ENCODE results near the gene CDH19.

The CDH19 gene

GRCh38 chr18:66564236-66564635, 39.7 kb downstream of the CDH19 start:
- no peak overlapping the region for H2AFZ ChIP-seq (ENCODE audit: low read length, unreplicated experiment)
- no peak overlapping the region for H3K4me3 ChIP-seq (ENCODE audit: low read depth, low read length)
- H3K27ac ChIP-seq (ENCODE audit: low read depth, low read length): no peak overlapping the region
- H3K4me1 ChIP-seq (ENCODE audit: control insufficient read depth, insufficient read depth, low read length, unreplicated experiment): no peaks in the 10 kb centered on the region
- no peaks in the 10 kb centered on the region for H3K36me3 ChIP-seq (ENCODE audit: insufficient read depth, low read length)
- H3K79me2 ChIP-seq (ENCODE audit: control insufficient read depth, insufficient read depth, low read length, unreplicated experiment): no peaks in the 10 kb centered on the region
- H3K27me3 ChIP-seq (ENCODE audit: insufficient read depth, low read length): no peaks in the 10 kb centered on the region

- H2AFZ ChIP-seq (ENCODE audit: low read length, unreplicated experiment): no peak overlapping the region
- H3K27me3 ChIP-seq (ENCODE audit: insufficient read depth, low read length): no peaks in the 10 kb centered on the region
- H3K4me1 ChIP-seq (ENCODE audit: control insufficient read depth, insufficient read depth, low read length, unreplicated experiment): no peaks in the 10 kb centered on the region
- H3K27ac ChIP-seq (ENCODE audit: low read depth, low read length): no peak overlapping the region
- H3K36me3 ChIP-seq (ENCODE audit: insufficient read depth, low read length): no peaks in the 10 kb centered on the region
- no peaks in the 10 kb centered on the region for H3K79me2 ChIP-seq (ENCODE audit: control insufficient read depth, insufficient read depth, low read length, unreplicated experiment)
- no peak overlapping the region for H3K4me3 ChIP-seq (ENCODE audit: low read depth, low read length)
Measured at GRCh38 chr18:66562279-66562678, 41.6 kb downstream of the CDH19 start.

- no peaks in the 10 kb centered on the region for H3K27me3 ChIP-seq (ENCODE audit: insufficient read depth, low read length)
- no peak overlapping the region for H2AFZ ChIP-seq (ENCODE audit: low read length, unreplicated experiment)
- H3K36me3 ChIP-seq (ENCODE audit: insufficient read depth, low read length): no peaks in the 10 kb centered on the region
- H3K4me3 ChIP-seq (ENCODE audit: low read depth, low read length): no peak overlapping the region
- no peaks in the 10 kb centered on the region for H3K79me2 ChIP-seq (ENCODE audit: control insufficient read depth, insufficient read depth, low read length, unreplicated experiment)
- no peak overlapping the region for H3K27ac ChIP-seq (ENCODE audit: low read depth, low read length)
- H3K4me1 ChIP-seq (ENCODE audit: control insufficient read depth, insufficient read depth, low read length, unreplicated experiment): no peaks in the 10 kb centered on the region
Measured at GRCh38 chr18:66560094-66560493, 43.8 kb downstream of the CDH19 start.

GRCh38 chr18:66558773-66559172, 45.1 kb downstream of the CDH19 start:
- H3K4me3 ChIP-seq (ENCODE audit: low read depth, low read length): no peak overlapping the region
- no peaks in the 10 kb centered on the region for H3K36me3 ChIP-seq (ENCODE audit: insufficient read depth, low read length)
- no peak overlapping the region for H3K27ac ChIP-seq (ENCODE audit: low read depth, low read length)
- H3K79me2 ChIP-seq (ENCODE audit: control insufficient read depth, insufficient read depth, low read length, unreplicated experiment): no peaks in the 10 kb centered on the region
- no peak overlapping the region for H2AFZ ChIP-seq (ENCODE audit: low read length, unreplicated experiment)
- no peaks in the 10 kb centered on the region for H3K27me3 ChIP-seq (ENCODE audit: insufficient read depth, low read length)
- H3K4me1 ChIP-seq (ENCODE audit: control insufficient read depth, insufficient read depth, low read length, unreplicated experiment): no peaks in the 10 kb centered on the region

GRCh38 chr18:66557091-66557490, 46.8 kb downstream of the CDH19 start:
- no peak overlapping the region for H3K4me3 ChIP-seq (ENCODE audit: low read depth, low read length)
- no peak overlapping the region for H3K27ac ChIP-seq (ENCODE audit: low read depth, low read length)
- H2AFZ ChIP-seq (ENCODE audit: low read length, unreplicated experiment): no peak overlapping the region
- H3K79me2 ChIP-seq (ENCODE audit: control insufficient read depth, insufficient read depth, low read length, unreplicated experiment): no peaks in the 10 kb centered on the region
- no peaks in the 10 kb centered on the region for H3K36me3 ChIP-seq (ENCODE audit: insufficient read depth, low read length)
- H3K27me3 ChIP-seq (ENCODE audit: insufficient read depth, low read length): no peaks in the 10 kb centered on the region
- no peaks in the 10 kb centered on the region for H3K4me1 ChIP-seq (ENCODE audit: control insufficient read depth, insufficient read depth, low read length, unreplicated experiment)

- Histone ChIP-seq H3K27ac (ENCODE audit: low read depth, low read length) (no peak overlapping the region), H3K4me3 (ENCODE audit: low read depth, low read length) (no peak overlapping the region), H2AFZ (ENCODE audit: low read length, unreplicated experiment) (no peak overlapping the region), H3K27me3 (ENCODE audit: insufficient read depth, low read length) (no peaks in the 10 kb centered on the region), H3K36me3 (ENCODE audit: insufficient read depth, low read length) (no peaks in the 10 kb centered on the region), H3K79me2 (ENCODE audit: control insufficient read depth, insufficient read depth, low read length, unreplicated experiment) (no peaks in the 10 kb centered on the region), H3K4me1 (ENCODE audit: control insufficient read depth, insufficient read depth, low read length, unreplicated experiment) (no peaks in the 10 kb centered on the region)
Measured at GRCh38 chr18:66555585-66555984, 48.3 kb downstream of the CDH19 start.

GRCh38 chr18:66553824-66554223, 50.1 kb downstream of the CDH19 start:
- Histone ChIP-seq H3K27me3 (ENCODE audit: insufficient read depth, low read length) (no peaks in the 10 kb centered on the region), H3K36me3 (ENCODE audit: insufficient read depth, low read length) (no peaks in the 10 kb centered on the region), H3K27ac (ENCODE audit: low read depth, low read length) (no peak overlapping the region), H3K79me2 (ENCODE audit: control insufficient read depth, insufficient read depth, low read length, unreplicated experiment) (no peaks in the 10 kb centered on the region), H2AFZ (ENCODE audit: low read length, unreplicated experiment) (no peak overlapping the region), H3K4me1 (ENCODE audit: control insufficient read depth, insufficient read depth, low read length, unreplicated experiment) (no peaks in the 10 kb centered on the region), H3K4me3 (ENCODE audit: low read depth, low read length) (no peak overlapping the region)

- H3K4me3 ChIP-seq (ENCODE audit: low read depth, low read length): no peak overlapping the region
- no peak overlapping the region for H2AFZ ChIP-seq (ENCODE audit: low read length, unreplicated experiment)
- H3K27ac ChIP-seq (ENCODE audit: low read depth, low read length): no peak overlapping the region
- H3K36me3 ChIP-seq (ENCODE audit: insufficient read depth, low read length): no peaks in the 10 kb centered on the region
- no peaks in the 10 kb centered on the region for H3K27me3 ChIP-seq (ENCODE audit: insufficient read depth, low read length)
- H3K79me2 ChIP-seq (ENCODE audit: control insufficient read depth, insufficient read depth, low read length, unreplicated experiment): no peaks in the 10 kb centered on the region
- no peaks in the 10 kb centered on the region for H3K4me1 ChIP-seq (ENCODE audit: control insufficient read depth, insufficient read depth, low read length, unreplicated experiment)
Measured at GRCh38 chr18:66550366-66550765, 53.5 kb downstream of the CDH19 start.

- no peaks in the 10 kb centered on the region for H3K36me3 ChIP-seq (ENCODE audit: insufficient read depth, low read length)
- H3K4me1 ChIP-seq (ENCODE audit: control insufficient read depth, insufficient read depth, low read length, unreplicated experiment): no peaks in the 10 kb centered on the region
- no peak overlapping the region for H2AFZ ChIP-seq (ENCODE audit: low read length, unreplicated experiment)
- H3K27me3 ChIP-seq (ENCODE audit: insufficient read depth, low read length): no peaks in the 10 kb centered on the region
- no peak overlapping the region for H3K27ac ChIP-seq (ENCODE audit: low read depth, low read length)
- no peaks in the 10 kb centered on the region for H3K79me2 ChIP-seq (ENCODE audit: control insufficient read depth, insufficient read depth, low read length, unreplicated experiment)
- H3K4me3 ChIP-seq (ENCODE audit: low read depth, low read length): no peak overlapping the region
Measured at GRCh38 chr18:66548747-66549146, 55.1 kb downstream of the CDH19 start.

GRCh38 chr18:66534110-66534509, 69.8 kb downstream of the CDH19 start:
- H3K36me3 ChIP-seq (ENCODE audit: insufficient read depth, low read length): no peaks in the 10 kb centered on the region
- H2AFZ ChIP-seq (ENCODE audit: low read length, unreplicated experiment): no peak overlapping the region
- no peaks in the 10 kb centered on the region for H3K27me3 ChIP-seq (ENCODE audit: insufficient read depth, low read length)
- H3K27ac ChIP-seq (ENCODE audit: low read depth, low read length): no peak overlapping the region
- H3K4me1 ChIP-seq (ENCODE audit: control insufficient read depth, insufficient read depth, low read length, unreplicated experiment): no peaks in the 10 kb centered on the region
- H3K79me2 ChIP-seq (ENCODE audit: control insufficient read depth, insufficient read depth, low read length, unreplicated experiment): no peaks in the 10 kb centered on the region
- no peak overlapping the region for H3K4me3 ChIP-seq (ENCODE audit: low read depth, low read length)

- Histone ChIP-seq H3K79me2 (ENCODE audit: control insufficient read depth, insufficient read depth, low read length, unreplicated experiment) (no peaks in the 10 kb centered on the region), H3K36me3 (ENCODE audit: insufficient read depth, low read length) (no peaks in the 10 kb centered on the region), H3K4me3 (ENCODE audit: low read depth, low read length) (no peak overlapping the region), H3K27me3 (ENCODE audit: insufficient read depth, low read length) (no peaks in the 10 kb centered on the region), H3K4me1 (ENCODE audit: control insufficient read depth, insufficient read depth, low read length, unreplicated experiment) (no peaks in the 10 kb centered on the region), H2AFZ (ENCODE audit: low read length, unreplicated experiment) (no peak overlapping the region), H3K27ac (ENCODE audit: low read depth, low read length) (no peak overlapping the region)
Measured at GRCh38 chr18:66533693-66534092, 70.2 kb downstream of the CDH19 start.
